H1 (cell line): ENCODE data around the gene SAMD4A. TPM values are rescaled to one million over a fixed set of nuclear protein-coding genes. Genes with fewer than 3 reads are reported as not detected.

Experiments
- BACH1 ChIP-seq: IDR thresholded peaks from 2 replicates; pipeline ENCODE4 v1.6.1; 2012; ENCODE audit warnings: low read length, improper control_type of control experiment
- CEBPB ChIP-seq: IDR thresholded peaks from 2 replicates; pipeline ENCODE4 v1.6.1; 2012; ENCODE audit warnings: low read depth, low read length
- EP300 ChIP-seq, 2 experiments: IDR thresholded peaks; 1 replicate in 1 of 2; 2 replicates in 1 of 2; pipeline ENCODE4 v1.6.1; 2011 to 2012; ENCODE audit warnings: low read depth in 2 of 2, low read length in 2 of 2, mild to moderate bottlenecking in 2 of 2, borderline replicate concordance in 1 of 2, inconsistent platforms in 1 of 2, moderate library complexity in 1 of 2
- JUND ChIP-seq: IDR thresholded peaks from 2 replicates; pipeline ENCODE4 v1.6.1; 2011; ENCODE audit warnings: mild to moderate bottlenecking, improper control_type of control experiment, low read length
- MAX ChIP-seq: IDR thresholded peaks from 2 replicates; pipeline ENCODE4 v1.6.1; 2012; ENCODE audit warnings: inconsistent platforms
- POLR2A ChIP-seq, 2 experiments: IDR thresholded peaks; 1 replicate in 1 of 2; 2 replicates in 1 of 2; pipeline ENCODE4 v1.6.1; 2011; ENCODE audit warnings: low read depth in 2 of 2, low read length in 2 of 2, mild to moderate bottlenecking in 2 of 2; ENCODE audit errors: control extremely low read depth in 1 of 2
- SP1 ChIP-seq: IDR thresholded peaks from 2 replicates; pipeline ENCODE4 v1.6.1; 2011; ENCODE audit warnings: low read depth, low read length
- SP4 ChIP-seq: IDR thresholded peaks from 2 replicates; pipeline ENCODE4 v1.6.1; 2012; ENCODE audit warnings: low read length, inconsistent platforms
- TCF12 ChIP-seq: IDR thresholded peaks from 2 replicates; pipeline ENCODE4 v1.6.1; 2011; ENCODE audit warnings: low read depth, mild to moderate bottlenecking, low read length
- polyA plus RNA-seq, 7 experiments: library from polyadenylated mRNA; depleted of rRNA in 3 of 7; stranded (reverse) in 5 of 7; unstranded in 2 of 7; fragments of >200 nt in 5 of 7; fragments of 200-250 nt in 2 of 7; gene quantifications; 1 replicate in 5 of 7; 2 replicates in 1 of 7; 4 replicates in 1 of 7; pipeline versions ENCODE4 v1.2.1 to v1.2.3, GENCODE V29; 2011 to 2013; ENCODE audit warnings: missing spikeins in 2 of 7, mixed read lengths in 2 of 7
- total RNA-seq: library from RNA; stranded (reverse); fragmentation: NEBNext Ultra II Directional; extraction: Animal tissue kit (Norgen Biotek cat#: 25700); gene quantifications from 2 replicates; pipeline ENCODE4 v1.2.1, GENCODE V29; 2021

SAMD4A gene
- total and polyA plus RNA-seq, 2 of the 8 experiments (the other 6 are each of a cell fraction or from before 2014, with no cell fraction given) = 2.4 to 12.3 TPM

DNA sequence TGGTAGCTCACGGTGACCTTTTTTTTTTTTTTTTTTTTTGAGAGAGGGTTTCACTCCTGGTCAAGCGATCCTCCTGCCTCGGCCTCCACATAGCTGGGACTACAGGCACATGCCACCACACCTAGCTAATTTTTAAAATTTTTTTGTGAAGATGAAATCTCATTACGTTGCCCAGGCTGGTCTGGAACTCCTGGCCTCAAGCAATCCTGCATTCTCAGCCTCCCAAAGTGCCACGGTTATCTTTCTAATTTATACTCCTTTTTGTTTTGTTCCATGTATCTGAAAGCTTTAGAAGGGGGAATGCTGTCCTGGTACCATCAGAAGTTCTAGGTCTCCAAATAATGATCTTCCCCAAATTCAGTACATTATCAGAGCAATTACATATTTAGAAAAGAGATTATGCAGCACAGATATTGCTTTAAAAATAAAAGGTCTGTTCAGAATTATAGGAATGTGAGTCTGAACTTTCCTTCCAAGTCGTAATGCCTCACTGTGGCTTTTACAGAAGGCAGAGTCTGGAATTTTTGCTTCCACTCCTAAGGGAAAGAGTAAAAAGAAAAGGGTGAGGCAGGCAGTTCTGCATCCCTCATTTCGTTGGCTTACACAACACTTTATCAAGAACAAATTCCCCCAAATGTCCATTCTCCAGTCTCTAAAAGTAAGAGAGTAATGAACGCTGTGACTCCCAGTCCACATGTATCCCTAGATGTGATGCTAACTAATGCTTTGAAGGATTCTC, 262.7 kb downstream of the SAMD4A start (continued):
- TF ChIP-seq JUND (no peak), MAX (no peak), TCF12 (no peak), BACH1 (no peak), CEBPB (no peak), SP4 (no peak), POLR2A (IDR thresholded peaks at IDR 0.05; ENCODE audit: control extremely low read depth in 1 of 2, low read depth in 2 of 2, low read length in 2 of 2) (no peak), SP1 (no peak), EP300 (IDR thresholded peaks at IDR 0.05; ENCODE audit: borderline replicate concordance in 1 of 2, low read depth in 2 of 2, low read length in 2 of 2) (no peak)
